GM06990 (cell line): ENCODE results near the gene MOCS2.
"Not testable (repeated sequence)": the region's sequence is repeated elsewhere in the genome, so short reads cannot be mapped to it uniquely, and the experiment has no call there.

Experiments
- DNase-seq: peaks from one replicate; pipeline ENCODE4 v3.0.0-alpha.2; 2011; ENCODE audit not compliant: insufficient read length; ENCODE audit errors: extremely low read depth
- H3K27me3 ChIP-seq: replicated peaks from 2 replicates; pipeline ENCODE4 v1.6.0; 2011; ENCODE audit warnings: low read length; ENCODE audit not compliant: control insufficient read depth, insufficient read depth
- H3K36me3 ChIP-seq: 2 replicates; pipeline ENCODE4 v1.5.1; 2011; ENCODE audit warnings: low read length; ENCODE audit not compliant: control insufficient read depth, insufficient read depth
- H3K4me3 ChIP-seq: replicated peaks from 2 replicates; pipeline ENCODE4 v1.5.1; 2011; ENCODE audit warnings: low read depth, mild to moderate bottlenecking, control low read depth, low read length
- TF ChIP-seq, protein P1 (sequence below): IDR thresholded peaks from 2 replicates; pipeline ENCODE4 v1.5.1; 2011; ENCODE audit warnings: low read length, control low read depth, mild to moderate bottlenecking, inconsistent platforms; ENCODE audit not compliant: insufficient read depth, poor library complexity, severe bottlenecking

Gene MOCS2

GRCh38 chr5:53114988-53115387 lies 5.4 kb upstream of the MOCS2 start:
- H3K27me3 ChIP-seq: no peaks in the 10 kb centered on the region
- no peak for DNase-seq
- H3K36me3 ChIP-seq: no peaks in the 10 kb centered on the region
- no peak overlapping the region for H3K4me3 ChIP-seq
- TF ChIP-seq, protein P1, sequence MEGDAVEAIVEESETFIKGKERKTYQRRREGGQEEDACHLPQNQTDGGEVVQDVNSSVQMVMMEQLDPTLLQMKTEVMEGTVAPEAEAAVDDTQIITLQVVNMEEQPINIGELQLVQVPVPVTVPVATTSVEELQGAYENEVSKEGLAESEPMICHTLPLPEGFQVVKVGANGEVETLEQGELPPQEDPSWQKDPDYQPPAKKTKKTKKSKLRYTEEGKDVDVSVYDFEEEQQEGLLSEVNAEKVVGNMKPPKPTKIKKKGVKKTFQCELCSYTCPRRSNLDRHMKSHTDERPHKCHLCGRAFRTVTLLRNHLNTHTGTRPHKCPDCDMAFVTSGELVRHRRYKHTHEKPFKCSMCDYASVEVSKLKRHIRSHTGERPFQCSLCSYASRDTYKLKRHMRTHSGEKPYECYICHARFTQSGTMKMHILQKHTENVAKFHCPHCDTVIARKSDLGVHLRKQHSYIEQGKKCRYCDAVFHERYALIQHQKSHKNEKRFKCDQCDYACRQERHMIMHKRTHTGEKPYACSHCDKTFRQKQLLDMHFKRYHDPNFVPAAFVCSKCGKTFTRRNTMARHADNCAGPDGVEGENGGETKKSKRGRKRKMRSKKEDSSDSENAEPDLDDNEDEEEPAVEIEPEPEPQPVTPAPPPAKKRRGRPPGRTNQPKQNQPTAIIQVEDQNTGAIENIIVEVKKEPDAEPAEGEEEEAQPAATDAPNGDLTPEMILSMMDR: peak; percentile 3

- no peak overlapping the region for H3K4me3 ChIP-seq
- TF ChIP-seq, protein P1: no peak
These were observed 4.4 kb upstream of the MOCS2 start for GRCh38 chr5:53113947-53114346.

DNA sequence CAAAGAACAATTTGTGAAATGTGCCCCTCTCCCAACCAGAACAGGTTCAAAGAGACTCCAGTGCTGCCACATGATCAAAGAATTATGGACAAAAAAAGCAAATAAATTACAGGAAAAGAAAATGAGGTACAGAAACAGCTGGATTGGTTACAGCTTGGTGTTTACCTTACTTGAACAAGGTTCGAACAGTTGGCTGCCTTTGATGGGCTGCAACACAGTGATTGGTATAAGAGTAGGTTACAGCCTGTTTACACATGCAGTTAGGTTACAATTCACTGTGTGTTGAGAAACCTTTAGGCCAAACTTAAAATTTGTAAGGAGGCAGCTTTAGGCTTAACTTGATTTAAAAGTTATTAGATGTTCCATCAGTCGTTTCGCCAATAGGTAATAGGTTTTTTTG lies 3.4 kb upstream of the MOCS2 start:
- no peak for DNase-seq
- no peak overlapping the region for H3K4me3 ChIP-seq
- TF ChIP-seq, protein P1: no peak
- H3K27me3 ChIP-seq: no peaks in the 10 kb centered on the region
- H3K36me3 ChIP-seq: no peaks in the 10 kb centered on the region

More at GRCh38 chr5:53113947-53114346, 4.4 kb upstream of the MOCS2 start:
- DNase-seq: no peak
- no peaks in the 10 kb centered on the region for H3K36me3 ChIP-seq
- H3K27me3 ChIP-seq: no peaks in the 10 kb centered on the region

DNA sequence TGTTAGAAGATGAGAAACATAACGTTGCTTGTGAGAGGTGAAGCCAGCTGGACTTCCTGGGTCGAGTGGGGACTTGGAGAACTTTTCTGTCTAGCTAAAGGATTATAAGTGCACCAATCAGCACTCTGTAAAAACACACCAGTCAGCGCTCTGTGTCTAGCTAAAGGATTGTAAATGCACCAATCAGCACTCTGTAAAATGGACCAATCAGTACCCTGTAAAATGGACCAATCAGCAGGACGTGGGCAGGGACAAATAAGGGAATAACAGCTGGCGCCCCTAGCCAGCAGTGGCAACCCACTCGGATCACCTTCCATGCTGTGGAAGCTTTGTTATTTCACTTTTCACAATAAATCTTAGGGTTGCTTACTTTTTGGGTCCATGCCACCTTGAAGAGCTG lies 2.8 kb upstream of the MOCS2 start:
- not testable (repeated sequence) for H3K27me3 ChIP-seq, H3K4me3 ChIP-seq, H3K36me3 ChIP-seq, DNase-seq

DNA sequence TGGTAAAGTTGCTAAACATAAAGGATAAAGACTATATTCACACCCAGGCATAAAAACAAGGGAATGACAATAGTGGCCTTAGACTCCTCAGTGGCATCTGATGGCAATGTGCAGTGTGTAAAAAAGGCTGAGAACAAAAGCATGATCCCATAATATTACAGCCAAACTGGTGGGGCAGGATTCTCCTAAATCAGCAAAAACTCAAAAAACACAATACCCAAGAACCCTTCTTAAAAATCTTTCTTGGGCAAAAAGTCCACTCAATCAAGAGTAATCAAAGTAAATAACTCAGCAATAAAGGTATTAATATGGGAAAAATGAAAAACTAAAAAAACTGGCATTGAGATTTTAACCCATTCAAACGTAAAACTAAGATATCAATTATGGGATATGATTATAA lies 1.6 kb upstream of the MOCS2 start:
- Histone ChIP-seq H3K4me3 (no peak overlapping the region), H3K27me3 (no peaks in the 10 kb centered on the region), H3K36me3 (no peaks in the 10 kb centered on the region)
- no peak for DNase-seq
- TF ChIP-seq, protein P1: no peak

- DNase-seq: no peak
- no peaks in the 10 kb centered on the region for H3K27me3 ChIP-seq
- H3K4me3 ChIP-seq: peak overlapping the region; percentile 93
- TF ChIP-seq, protein P1: no peak
- no peaks in the 10 kb centered on the region for H3K36me3 ChIP-seq
These were observed 599 bp upstream of the MOCS2 start for GRCh38 chr5:53110156-53110555.
